WTC11 (cell line): ENCODE results near the gene ARHGEF10L. TPM values are rescaled to one million over a fixed set of nuclear protein-coding genes. Genes with fewer than 3 reads are reported as not detected.

Experiments
- ATAC-seq: fragments of 200-7000 bp; cut with Tn5 transposase; 2 replicates; pipeline ENCODE4 v1.10.0; 2021; ENCODE audit warnings: mild to moderate bottlenecking, moderate library complexity
- CTCF ChIA-PET: fragments of 300-600 bp; sonication (Branson Sonifier 250); formaldehyde crosslinking; loops from one replicate; lab custom pipeline; 2021; ENCODE audit warnings: antibody characterized with exemption; lab: Charles Lee
- POLR2A ChIA-PET: fragments of 350-600 bp; sonication (Branson Sonifier 250); formaldehyde crosslinking; loops from one replicate; lab custom pipeline; 2021; ENCODE audit warnings: antibody characterized with exemption; lab: Charles Lee
- DNase-seq: peaks from one replicate; pipeline ENCODE4 v3.0.0; 2021; ENCODE audit warnings: low spot score
- H3K27ac Mint-ChIP-seq: 2 replicates; pipeline ENCODE4 v1.8.0; 2021; ENCODE audit warnings: mixed read lengths
- H3K27me3 Mint-ChIP-seq: 2 replicates; pipeline ENCODE4 v1.8.0; 2021; ENCODE audit warnings: low read depth, mild to moderate bottlenecking, moderate library complexity, mixed read lengths
- H3K36me3 Mint-ChIP-seq: 2 replicates; pipeline ENCODE4 v1.8.0; 2021; ENCODE audit warnings: mixed read lengths
- H3K4me1 Mint-ChIP-seq: 2 replicates; pipeline ENCODE4 v1.8.0; 2022; ENCODE audit warnings: mixed read lengths
- H3K4me3 Mint-ChIP-seq: 2 replicates; pipeline ENCODE4 v1.8.0; 2021; ENCODE audit warnings: mild to moderate bottlenecking, moderate library complexity, mixed read lengths
- H3K9me3 Mint-ChIP-seq: 2 replicates; pipeline ENCODE4 v1.8.0; 2021; ENCODE audit warnings: mixed read lengths
- CREM ChIP-seq: sonication (generic); formaldehyde crosslinking; IDR thresholded peaks from 2 replicates; pipeline ENCODE4 v1.8.1; 2022; ENCODE audit warnings: mild to moderate bottlenecking, missing genetic modification reagents, moderate library complexity
- E2F4 ChIP-seq: sonication (generic); formaldehyde crosslinking; IDR thresholded peaks from 2 replicates; pipeline ENCODE4 v1.8.1; 2022; ENCODE audit warnings: low read depth, mild to moderate bottlenecking, moderate library complexity, missing genetic modification reagents, borderline replicate concordance
- FOXP1 ChIP-seq: sonication (generic); formaldehyde crosslinking; IDR thresholded peaks from 2 replicates; pipeline ENCODE4 v1.8.0; 2022; ENCODE audit warnings: missing genetic modification reagents, mild to moderate bottlenecking, moderate library complexity, borderline replicate concordance
- HMGXB4 ChIP-seq: sonication (generic); formaldehyde crosslinking; IDR thresholded peaks from 2 replicates; pipeline ENCODE4 v1.8.1; 2023; ENCODE audit warnings: mild to moderate bottlenecking, moderate library complexity, missing genetic modification reagents
- JUN ChIP-seq: sonication (generic); formaldehyde crosslinking; IDR thresholded peaks from 2 replicates; pipeline ENCODE4 v1.8.0; 2023; ENCODE audit warnings: mild to moderate bottlenecking, missing genetic modification reagents
- NR1H2 ChIP-seq: sonication (generic); formaldehyde crosslinking; IDR thresholded peaks from 2 replicates; pipeline ENCODE4 v1.9.0; 2021; ENCODE audit warnings: mild to moderate bottlenecking, moderate library complexity, missing genetic modification reagents
- SMAD3 ChIP-seq: sonication (generic); formaldehyde crosslinking; IDR thresholded peaks from 2 replicates; pipeline ENCODE4 v1.8.0; 2022; ENCODE audit warnings: missing genetic modification reagents, mild to moderate bottlenecking, borderline replicate concordance
- SOX15 ChIP-seq: fragments of 250-450 bp; sonication (Bioruptor Pico); IDR thresholded peaks from 2 replicates; pipeline ENCODE4 v1.9.0; 2021; ENCODE audit warnings: mild to moderate bottlenecking
- ZBTB21 ChIP-seq: sonication (generic); formaldehyde crosslinking; IDR thresholded peaks from 2 replicates; pipeline ENCODE4 v1.8.1; 2023; ENCODE audit warnings: mild to moderate bottlenecking, missing genetic modification reagents, borderline replicate concordance
- ZNF121 ChIP-seq: sonication (generic); formaldehyde crosslinking; IDR thresholded peaks from 2 replicates; pipeline ENCODE4 v1.8.0; 2023; ENCODE audit warnings: missing genetic modification reagents
- ZNF263 ChIP-seq: sonication (generic); formaldehyde crosslinking; IDR thresholded peaks from 2 replicates; pipeline ENCODE4 v1.8.1; 2022; ENCODE audit warnings: low read depth, mild to moderate bottlenecking, moderate library complexity, missing genetic modification reagents
- ZNF396 ChIP-seq: fragments of 250-450 bp; sonication (Bioruptor Pico); IDR thresholded peaks from 2 replicates; pipeline ENCODE4 v1.8.0; 2021; ENCODE audit warnings: mild to moderate bottlenecking, moderate library complexity, borderline replicate concordance
- ZNF416 ChIP-seq: fragments of 250-450 bp; sonication (Bioruptor Pico); IDR thresholded peaks from 2 replicates; pipeline ENCODE4 v1.9.0; 2021; ENCODE audit warnings: mild to moderate bottlenecking, inconsistent platforms
- total RNA-seq: library from RNA; stranded (reverse); gene quantifications from 3 replicates; pipeline ENCODE4 v1.2.3, GENCODE V29; 2021
- TF ChIP-seq, protein P1 (sequence below): sonication (generic); formaldehyde crosslinking; IDR thresholded peaks from 2 replicates; pipeline ENCODE4 v1.8.1; 2023; ENCODE audit warnings: mild to moderate bottlenecking, missing genetic modification reagents
- TF ChIP-seq, protein P2 (sequence below): sonication (generic); formaldehyde crosslinking; IDR thresholded peaks from 2 replicates; pipeline ENCODE4 v1.8.0; 2022; ENCODE audit warnings: missing genetic modification reagents
- TF ChIP-seq, protein P3 (sequence below): fragments of 250-450 bp; sonication (Bioruptor Pico); IDR thresholded peaks from 2 replicates; pipeline ENCODE4 v1.9.0; 2021; ENCODE audit warnings: mild to moderate bottlenecking
- TF ChIP-seq, protein P4 (sequence below): fragments of 250-450 bp; sonication (Bioruptor Pico); IDR thresholded peaks from 2 replicates; pipeline ENCODE4 v1.9.0; 2021; ENCODE audit warnings: mild to moderate bottlenecking, borderline replicate concordance

ARHGEF10L gene
- total RNA-seq, 1 experiment from 2014 or later, result 34.4 TPM

GRCh38 chr1:17711577-17711910, 172.0 kb downstream of the ARHGEF10L start (continued):
- TF ChIP-seq NR1H2 (CRISPR knock-in tag) (no peak), ZNF121 (no peak), SOX15 (CRISPR knock-in tag) (no peak), HMGXB4 (CRISPR knock-in tag) (no peak)

DNA sequence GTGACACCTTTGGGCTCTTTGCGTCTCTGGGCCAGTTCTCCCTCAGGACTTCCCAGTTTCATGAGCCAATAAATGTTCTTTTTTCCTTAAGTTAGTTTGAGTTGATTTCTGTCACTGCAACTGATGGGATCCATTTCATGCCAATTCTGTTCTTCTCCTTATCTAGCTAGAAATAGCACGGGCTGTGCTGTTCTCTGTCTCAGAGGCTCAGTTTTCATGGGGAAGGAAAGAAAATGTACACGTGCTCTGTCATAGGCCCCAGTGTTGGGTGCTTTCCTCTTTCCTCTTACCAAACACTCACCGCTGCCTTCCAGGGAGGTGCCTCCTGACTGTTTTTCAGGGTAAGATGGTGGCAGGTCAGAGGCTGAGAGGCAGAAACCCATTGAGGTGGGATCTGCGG, 172.4 kb downstream of the ARHGEF10L start:
- Mint-ChIP-seq H3K36me3 (peaks cover 23% of the 10 kb centered on the region), H3K4me1 (no peaks in the 10 kb centered on the region), H3K27me3 (peaks cover 12% of the 10 kb centered on the region), H3K27ac (no peak overlapping the region), H3K4me3 (no peak overlapping the region), H3K9me3 (peaks cover 34% of the 10 kb centered on the region)
- DNase-seq, result no peak
- ATAC-seq, result no peak
- POLR2A ChIA-PET, result no interaction called here
- TF ChIP-seq FOXP1 (CRISPR knock-in tag) (no peak), JUN (no peak), ZNF263 (CRISPR knock-in tag) (no peak), ZNF416 (CRISPR knock-in tag) (no peak), ZNF396 (no peak), E2F4 (CRISPR knock-in tag) (no peak), CREM (no peak), HMGXB4 (CRISPR knock-in tag) (no peak), SMAD3 (CRISPR knock-in tag) (no peak), ZBTB21 (CRISPR knock-in tag) (no peak)
- TF ChIP-seq, protein P1, sequence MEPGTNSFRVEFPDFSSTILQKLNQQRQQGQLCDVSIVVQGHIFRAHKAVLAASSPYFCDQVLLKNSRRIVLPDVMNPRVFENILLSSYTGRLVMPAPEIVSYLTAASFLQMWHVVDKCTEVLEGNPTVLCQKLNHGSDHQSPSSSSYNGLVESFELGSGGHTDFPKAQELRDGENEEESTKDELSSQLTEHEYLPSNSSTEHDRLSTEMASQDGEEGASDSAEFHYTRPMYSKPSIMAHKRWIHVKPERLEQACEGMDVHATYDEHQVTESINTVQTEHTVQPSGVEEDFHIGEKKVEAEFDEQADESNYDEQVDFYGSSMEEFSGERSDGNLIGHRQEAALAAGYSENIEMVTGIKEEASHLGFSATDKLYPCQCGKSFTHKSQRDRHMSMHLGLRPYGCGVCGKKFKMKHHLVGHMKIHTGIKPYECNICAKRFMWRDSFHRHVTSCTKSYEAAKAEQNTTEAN, result no peak
- TF ChIP-seq, protein P2, sequence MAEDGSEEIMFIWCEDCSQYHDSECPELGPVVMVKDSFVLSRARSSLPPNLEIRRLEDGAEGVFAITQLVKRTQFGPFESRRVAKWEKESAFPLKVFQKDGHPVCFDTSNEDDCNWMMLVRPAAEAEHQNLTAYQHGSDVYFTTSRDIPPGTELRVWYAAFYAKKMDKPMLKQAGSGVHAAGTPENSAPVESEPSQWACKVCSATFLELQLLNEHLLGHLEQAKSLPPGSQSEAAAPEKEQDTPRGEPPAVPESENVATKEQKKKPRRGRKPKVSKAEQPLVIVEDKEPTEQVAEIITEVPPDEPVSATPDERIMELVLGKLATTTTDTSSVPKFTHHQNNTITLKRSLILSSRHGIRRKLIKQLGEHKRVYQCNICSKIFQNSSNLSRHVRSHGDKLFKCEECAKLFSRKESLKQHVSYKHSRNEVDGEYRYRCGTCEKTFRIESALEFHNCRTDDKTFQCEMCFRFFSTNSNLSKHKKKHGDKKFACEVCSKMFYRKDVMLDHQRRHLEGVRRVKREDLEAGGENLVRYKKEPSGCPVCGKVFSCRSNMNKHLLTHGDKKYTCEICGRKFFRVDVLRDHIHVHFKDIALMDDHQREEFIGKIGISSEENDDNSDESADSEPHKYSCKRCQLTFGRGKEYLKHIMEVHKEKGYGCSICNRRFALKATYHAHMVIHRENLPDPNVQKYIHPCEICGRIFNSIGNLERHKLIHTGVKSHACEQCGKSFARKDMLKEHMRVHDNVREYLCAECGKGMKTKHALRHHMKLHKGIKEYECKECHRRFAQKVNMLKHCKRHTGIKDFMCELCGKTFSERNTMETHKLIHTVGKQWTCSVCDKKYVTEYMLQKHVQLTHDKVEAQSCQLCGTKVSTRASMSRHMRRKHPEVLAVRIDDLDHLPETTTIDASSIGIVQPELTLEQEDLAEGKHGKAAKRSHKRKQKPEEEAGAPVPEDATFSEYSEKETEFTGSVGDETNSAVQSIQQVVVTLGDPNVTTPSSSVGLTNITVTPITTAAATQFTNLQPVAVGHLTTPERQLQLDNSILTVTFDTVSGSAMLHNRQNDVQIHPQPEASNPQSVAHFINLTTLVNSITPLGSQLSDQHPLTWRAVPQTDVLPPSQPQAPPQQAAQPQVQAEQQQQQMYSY (CRISPR knock-in tag), result no peak
- TF ChIP-seq, protein P3, sequence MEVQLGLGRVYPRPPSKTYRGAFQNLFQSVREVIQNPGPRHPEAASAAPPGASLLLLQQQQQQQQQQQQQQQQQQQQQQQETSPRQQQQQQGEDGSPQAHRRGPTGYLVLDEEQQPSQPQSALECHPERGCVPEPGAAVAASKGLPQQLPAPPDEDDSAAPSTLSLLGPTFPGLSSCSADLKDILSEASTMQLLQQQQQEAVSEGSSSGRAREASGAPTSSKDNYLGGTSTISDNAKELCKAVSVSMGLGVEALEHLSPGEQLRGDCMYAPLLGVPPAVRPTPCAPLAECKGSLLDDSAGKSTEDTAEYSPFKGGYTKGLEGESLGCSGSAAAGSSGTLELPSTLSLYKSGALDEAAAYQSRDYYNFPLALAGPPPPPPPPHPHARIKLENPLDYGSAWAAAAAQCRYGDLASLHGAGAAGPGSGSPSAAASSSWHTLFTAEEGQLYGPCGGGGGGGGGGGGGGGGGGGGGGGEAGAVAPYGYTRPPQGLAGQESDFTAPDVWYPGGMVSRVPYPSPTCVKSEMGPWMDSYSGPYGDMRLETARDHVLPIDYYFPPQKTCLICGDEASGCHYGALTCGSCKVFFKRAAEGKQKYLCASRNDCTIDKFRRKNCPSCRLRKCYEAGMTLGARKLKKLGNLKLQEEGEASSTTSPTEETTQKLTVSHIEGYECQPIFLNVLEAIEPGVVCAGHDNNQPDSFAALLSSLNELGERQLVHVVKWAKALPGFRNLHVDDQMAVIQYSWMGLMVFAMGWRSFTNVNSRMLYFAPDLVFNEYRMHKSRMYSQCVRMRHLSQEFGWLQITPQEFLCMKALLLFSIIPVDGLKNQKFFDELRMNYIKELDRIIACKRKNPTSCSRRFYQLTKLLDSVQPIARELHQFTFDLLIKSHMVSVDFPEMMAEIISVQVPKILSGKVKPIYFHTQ, result no peak
- TF ChIP-seq, protein P4, sequence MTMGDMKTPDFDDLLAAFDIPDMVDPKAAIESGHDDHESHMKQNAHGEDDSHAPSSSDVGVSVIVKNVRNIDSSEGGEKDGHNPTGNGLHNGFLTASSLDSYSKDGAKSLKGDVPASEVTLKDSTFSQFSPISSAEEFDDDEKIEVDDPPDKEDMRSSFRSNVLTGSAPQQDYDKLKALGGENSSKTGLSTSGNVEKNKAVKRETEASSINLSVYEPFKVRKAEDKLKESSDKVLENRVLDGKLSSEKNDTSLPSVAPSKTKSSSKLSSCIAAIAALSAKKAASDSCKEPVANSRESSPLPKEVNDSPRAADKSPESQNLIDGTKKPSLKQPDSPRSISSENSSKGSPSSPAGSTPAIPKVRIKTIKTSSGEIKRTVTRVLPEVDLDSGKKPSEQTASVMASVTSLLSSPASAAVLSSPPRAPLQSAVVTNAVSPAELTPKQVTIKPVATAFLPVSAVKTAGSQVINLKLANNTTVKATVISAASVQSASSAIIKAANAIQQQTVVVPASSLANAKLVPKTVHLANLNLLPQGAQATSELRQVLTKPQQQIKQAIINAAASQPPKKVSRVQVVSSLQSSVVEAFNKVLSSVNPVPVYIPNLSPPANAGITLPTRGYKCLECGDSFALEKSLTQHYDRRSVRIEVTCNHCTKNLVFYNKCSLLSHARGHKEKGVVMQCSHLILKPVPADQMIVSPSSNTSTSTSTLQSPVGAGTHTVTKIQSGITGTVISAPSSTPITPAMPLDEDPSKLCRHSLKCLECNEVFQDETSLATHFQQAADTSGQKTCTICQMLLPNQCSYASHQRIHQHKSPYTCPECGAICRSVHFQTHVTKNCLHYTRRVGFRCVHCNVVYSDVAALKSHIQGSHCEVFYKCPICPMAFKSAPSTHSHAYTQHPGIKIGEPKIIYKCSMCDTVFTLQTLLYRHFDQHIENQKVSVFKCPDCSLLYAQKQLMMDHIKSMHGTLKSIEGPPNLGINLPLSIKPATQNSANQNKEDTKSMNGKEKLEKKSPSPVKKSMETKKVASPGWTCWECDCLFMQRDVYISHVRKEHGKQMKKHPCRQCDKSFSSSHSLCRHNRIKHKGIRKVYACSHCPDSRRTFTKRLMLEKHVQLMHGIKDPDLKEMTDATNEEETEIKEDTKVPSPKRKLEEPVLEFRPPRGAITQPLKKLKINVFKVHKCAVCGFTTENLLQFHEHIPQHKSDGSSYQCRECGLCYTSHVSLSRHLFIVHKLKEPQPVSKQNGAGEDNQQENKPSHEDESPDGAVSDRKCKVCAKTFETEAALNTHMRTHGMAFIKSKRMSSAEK (CRISPR knock-in tag), result no peak
- CTCF ChIA-PET, result interaction anchor here (1.2 kb wide), 1 partner anchor 12 kb away, joined by 3 read pairs; no protein-coding TSS in a partner anchor
